Heart left ventricle (tissue), 13 donors: ENCODE results near the gene CSTF2T.

Experiments
- POLR2A ChIP-seq, 2 donors: fragments of 450-650 bp; IDR thresholded peaks; one replicate each; pipeline ENCODE4 v1.6.1; 2017; ENCODE audit warnings: antibody characterized with exemption in 2 of 2, mild to moderate bottlenecking in 2 of 2, moderate library complexity in 2 of 2
- TF ChIP-seq, protein P1 (sequence below), 12 donors: fragments of 200-600 bp; sonication (generic) in 4 of 12; IDR thresholded peaks; one replicate each; pipeline versions ENCODE4 v1.5.0 to v1.8.0; 2018 to 2022; ENCODE audit warnings: antibody characterized with exemption in 12 of 12, mild to moderate bottlenecking in 5 of 12
- donor health status: ischemic (EF 13 %, LVEDD 7.1; RV severe dilation, severe dysfunction).
- donor health status: DM: no; HTN: yes; CAD: no.
- donor health status: DM: no; HTN: no; CAD: no.
- donor health status: ischemic (EF 25% LVEDD 6.9; RV normal size, moderate dysfunction).
- donor health status: ischemic (EF 25% LVEDD 5.7; RV mildly dilated, moderate dysfunction).
- donor health status: ischemic (EF 35%, LVEDD 5.7; RV mildly dilated, moderate dysfunction).
- donor health status: nonischemic (EF 11% LVEDD 7.7; RV severe dilation, severe dysfunction).
- donor health status: DM: yes; HTN: yes; CAD: no.
- donor health status: PGD.
- donor health status: ischemic (EF 29% LVEDD 5.4; RV normal size, mild dysfunction).
- donor health status: nonischemic (EF 23%, LVEDD 6.1; RV moderate dilation, normal function).

DNA sequence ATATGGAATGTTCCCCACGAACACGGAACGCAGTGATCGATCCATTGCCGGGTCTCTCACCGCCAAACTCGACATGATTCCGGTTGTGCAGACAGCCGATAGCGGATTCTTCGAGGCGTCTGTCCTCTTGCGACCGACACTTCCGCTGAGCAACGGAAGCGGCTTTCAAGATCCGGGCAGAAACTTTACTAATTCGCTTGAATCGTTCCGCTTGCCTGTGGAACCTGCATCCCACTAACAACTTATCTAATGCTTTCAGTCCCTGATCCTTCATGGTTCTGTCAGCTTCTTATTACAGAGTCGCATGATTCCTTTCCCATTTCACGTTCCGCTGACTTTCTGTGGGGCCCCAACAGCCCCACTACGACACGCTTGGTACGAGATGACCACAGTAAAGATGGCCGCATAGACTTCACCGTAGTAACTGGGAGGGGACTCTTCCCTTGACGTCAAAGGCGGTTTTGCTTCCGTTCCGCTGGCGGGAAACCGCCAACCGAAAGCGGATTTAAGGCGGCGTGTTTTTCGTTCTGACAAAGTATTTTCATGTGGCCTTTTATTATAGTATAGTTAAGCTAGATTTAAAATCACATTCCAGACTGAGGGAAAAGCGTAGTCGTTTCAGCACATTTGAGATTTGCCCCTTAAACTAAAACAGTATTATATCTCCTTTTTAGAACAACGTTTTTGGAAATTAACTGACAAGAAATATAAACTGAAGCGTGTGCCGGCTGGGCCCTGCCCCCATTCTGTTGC is at the start of gene CSTF2T:
- TF ChIP-seq, protein P1, sequence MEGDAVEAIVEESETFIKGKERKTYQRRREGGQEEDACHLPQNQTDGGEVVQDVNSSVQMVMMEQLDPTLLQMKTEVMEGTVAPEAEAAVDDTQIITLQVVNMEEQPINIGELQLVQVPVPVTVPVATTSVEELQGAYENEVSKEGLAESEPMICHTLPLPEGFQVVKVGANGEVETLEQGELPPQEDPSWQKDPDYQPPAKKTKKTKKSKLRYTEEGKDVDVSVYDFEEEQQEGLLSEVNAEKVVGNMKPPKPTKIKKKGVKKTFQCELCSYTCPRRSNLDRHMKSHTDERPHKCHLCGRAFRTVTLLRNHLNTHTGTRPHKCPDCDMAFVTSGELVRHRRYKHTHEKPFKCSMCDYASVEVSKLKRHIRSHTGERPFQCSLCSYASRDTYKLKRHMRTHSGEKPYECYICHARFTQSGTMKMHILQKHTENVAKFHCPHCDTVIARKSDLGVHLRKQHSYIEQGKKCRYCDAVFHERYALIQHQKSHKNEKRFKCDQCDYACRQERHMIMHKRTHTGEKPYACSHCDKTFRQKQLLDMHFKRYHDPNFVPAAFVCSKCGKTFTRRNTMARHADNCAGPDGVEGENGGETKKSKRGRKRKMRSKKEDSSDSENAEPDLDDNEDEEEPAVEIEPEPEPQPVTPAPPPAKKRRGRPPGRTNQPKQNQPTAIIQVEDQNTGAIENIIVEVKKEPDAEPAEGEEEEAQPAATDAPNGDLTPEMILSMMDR (IDR thresholded peaks at IDR 0.05): no peak
- peak in 1 of 2 donors; percentile 18 for TF ChIP-seq POLR2A (IDR thresholded peaks at IDR 0.05)
